Activated gamma-delta T cell (primary cell): ENCODE measurements around the gene CDC45.

Experiments used
- DNase-seq: peaks from one replicate; lab custom pipeline; 2025; lab: John Stamatoyannopoulos, UW

Gene CDC45

DNA sequence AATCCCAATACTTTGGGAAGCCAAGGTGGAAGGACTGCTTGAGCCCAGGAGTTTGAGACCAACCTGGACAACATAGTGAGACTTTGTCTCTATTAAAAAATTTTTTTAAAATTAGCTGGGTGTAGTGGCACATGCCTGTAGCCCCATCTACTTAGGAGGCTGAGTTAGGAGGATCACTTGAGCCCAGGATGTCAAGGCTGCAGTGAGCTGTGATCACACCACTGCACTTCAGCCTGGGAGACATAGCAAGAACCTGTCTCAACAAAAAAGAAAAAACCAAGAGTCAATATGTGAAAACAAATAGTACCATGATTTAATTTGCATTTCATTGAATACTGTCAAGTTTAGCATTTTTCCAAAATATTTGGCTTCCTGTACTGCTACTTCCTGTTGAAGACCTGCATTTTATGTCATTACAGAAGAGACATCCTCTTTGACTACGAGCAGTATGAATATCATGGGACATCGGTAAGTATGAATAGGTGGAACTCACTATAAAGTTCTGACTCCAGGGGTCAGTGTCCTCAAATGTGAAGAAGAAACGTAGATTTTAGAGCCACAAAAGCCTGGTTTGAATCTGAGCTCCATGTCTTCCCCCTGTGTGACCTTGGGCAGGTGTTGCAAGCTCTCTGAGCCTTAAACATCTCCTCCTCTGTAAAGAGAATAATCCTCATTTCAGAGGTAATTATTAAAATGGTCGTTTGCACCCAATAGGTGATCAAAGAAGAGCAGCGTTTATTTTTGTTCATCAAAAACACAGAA lies 16.0 kb downstream of the CDC45 start:
- DNase-seq: no peak

DNA sequence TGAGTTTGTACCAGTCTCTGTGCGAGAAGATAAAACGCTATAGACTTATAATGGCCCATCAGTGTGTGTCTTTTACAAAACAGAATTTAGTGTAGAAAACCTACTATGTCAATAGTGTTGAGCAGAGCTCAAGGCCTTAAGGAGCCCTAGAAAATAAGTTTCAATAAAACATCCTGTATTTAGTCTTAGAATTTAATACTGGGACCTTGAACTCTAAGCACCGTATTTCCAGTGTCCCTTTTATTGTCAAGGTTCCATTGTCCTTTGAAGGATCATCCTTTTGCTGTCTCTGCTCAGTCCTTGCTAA lies 16.6 kb downstream of the CDC45 start:
- DNase-seq: no peak

DNA sequence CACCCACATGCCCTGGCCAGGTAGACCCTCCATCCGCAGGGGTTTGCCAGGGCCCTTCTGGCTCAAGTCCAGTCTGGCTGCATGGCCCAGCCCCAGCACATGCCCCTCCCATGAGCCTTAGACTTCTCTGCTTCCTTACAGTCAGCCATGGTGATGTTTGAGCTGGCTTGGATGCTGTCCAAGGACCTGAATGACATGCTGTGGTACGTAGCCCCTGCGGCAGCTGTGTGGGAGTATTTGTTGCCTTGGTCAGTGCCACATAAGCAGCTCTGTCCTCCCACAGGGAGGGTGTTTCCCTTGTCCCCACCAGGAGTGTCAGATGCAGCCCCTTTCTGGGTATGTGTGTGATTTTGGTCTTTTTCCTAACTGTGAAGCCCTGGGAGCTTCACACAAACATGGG lies 17.5 kb downstream of the CDC45 start:
- no peak for DNase-seq

DNA sequence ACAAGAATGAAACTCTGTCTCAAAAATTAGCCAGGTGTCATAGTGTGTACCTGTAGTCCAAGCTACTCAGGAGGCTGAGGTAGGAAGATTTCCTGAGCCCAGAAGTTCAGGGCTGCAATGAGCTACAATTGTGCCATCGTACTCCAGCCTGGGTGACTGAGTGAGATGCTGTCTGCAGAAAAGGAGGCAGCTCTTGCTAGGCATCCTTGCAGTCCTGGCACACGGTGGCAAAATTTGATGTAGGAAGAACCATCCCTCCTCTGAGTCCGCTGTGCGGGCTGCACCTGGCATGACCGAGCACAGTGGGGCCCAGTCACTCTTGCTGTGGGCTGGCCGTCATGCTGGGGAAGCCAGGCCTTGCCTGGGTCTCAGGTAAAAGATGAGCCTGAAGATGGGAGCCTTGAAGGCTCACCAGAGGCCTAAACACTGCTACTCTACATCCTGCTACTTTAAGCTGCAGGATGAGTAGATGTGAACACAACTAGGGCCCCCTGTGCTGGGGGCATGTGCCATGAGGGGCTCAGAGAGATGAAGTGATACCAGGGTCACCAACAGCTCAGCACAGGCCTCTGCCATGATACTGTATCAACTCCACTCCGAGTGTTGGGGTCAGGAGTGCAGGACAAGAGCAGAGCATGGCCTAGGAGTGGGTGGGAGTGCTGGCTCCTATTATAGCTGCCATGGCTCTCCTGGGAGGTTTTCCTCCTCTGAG lies 18.6 kb downstream of the CDC45 start:
- no peak for DNase-seq

DNA sequence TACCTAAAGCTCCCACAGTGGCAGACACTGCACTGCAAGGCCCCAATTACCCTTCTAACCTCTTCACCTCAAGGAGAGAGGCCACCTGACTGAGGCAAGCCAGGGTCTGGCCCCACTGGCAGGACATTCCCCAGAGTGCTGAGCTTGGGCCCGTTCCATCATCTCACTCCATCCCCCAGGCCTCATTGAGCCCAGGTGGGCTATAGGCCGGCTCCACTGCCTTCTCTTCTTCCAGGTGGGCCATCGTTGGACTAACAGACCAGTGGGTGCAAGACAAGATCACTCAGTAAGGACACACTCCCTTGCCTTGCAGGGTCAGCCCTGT lies 19.1 kb downstream of the CDC45 start:
- no peak for DNase-seq

DNA sequence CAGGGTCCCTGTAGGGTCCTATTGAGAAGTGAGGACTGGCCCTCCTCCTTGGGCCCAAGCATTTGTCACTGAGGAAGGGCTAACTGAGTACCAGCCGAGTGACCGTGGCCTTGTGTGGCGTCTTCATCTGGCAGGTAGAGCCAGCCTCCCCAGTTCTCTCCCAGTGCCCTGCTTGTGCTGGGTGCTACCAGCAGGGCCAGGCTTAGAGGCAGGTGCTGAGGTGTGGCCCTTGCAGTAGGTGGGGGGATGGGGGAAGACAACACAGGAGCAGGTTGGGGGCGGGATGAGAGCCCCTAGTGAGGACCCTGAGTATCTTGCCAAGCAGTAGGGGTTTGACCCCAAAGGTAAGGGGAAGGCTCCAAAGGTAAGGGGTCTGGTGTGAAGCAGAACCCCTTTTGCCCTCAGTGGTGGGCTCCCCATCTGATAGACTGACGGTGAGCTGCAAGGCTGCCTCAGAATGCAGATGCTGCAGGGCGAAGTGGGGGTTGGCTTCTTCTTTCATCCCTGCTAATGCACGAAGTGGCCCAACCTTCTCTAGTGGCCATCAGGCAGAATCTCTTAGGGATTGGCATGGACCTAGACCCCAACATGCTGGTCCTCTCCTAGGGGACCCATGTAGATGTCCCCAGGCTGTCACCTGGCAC lies 19.6 kb downstream of the CDC45 start:
- DNase-seq: no peak

DNA sequence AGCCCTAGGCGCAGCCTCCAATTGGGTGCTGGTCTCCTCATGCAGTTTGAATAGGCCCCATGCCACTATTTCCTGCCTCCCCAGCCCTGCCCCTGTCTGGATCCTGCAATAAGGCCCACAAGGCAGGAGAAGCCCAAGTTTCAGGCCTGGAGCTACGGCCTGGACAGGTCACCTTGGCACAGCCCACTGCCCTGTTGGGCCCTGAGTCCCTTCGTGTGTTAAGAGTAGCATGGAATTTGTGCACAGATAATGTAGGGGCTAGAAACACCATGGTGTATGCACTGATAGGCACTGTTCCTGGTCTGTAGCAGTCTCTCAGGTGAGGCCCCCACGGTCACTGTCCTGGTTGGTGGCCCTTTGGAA lies 20.1 kb downstream of the CDC45 start:
- DNase-seq: no peak

DNA sequence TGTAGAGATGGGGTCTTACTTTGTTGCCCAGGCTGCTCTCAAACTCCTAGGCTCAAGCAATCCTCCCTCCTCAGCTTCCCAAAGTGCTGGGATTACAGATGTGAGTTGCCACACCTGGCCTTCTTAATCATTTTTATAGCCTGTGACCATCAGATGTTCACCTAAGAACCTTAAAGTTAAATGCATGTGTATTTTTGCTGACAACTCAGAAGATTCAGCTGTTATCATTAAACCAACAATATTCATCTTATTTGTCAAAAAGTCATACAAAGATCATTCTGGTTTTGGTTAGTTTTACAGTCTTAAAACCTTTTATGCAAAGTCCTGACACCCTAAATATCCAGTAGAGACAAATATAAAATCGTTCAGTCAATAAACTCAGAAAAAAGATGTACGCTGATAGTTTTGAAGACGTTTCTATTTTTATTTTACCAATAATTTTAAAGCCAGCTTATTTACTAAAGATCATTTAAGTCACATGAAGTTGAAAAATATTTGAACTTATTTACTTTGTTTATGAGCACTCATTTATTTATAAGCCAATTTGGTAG lies 22.3 kb downstream of the CDC45 start:
- DNase-seq: no peak

DNA sequence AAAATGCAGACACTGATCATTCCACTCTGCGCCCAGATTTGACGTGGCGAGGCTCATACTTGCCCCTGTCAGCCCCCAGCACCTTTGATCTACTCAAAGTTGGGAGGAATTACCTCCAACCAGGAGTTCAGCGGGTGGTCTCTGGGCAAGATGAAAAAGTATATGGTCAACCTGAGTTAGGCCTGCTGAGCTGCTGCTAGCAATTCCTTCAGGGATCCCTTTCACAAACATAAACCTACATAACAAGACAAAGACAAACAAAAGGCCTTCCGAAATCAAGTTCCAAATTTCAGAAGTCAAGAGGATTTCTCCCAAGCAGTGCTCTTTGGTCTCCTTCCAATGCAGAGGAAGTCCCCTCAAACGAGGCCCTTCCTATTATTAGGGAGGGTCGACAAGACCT lies 23.6 kb downstream of the CDC45 start:
- DNase-seq: no peak

DNA sequence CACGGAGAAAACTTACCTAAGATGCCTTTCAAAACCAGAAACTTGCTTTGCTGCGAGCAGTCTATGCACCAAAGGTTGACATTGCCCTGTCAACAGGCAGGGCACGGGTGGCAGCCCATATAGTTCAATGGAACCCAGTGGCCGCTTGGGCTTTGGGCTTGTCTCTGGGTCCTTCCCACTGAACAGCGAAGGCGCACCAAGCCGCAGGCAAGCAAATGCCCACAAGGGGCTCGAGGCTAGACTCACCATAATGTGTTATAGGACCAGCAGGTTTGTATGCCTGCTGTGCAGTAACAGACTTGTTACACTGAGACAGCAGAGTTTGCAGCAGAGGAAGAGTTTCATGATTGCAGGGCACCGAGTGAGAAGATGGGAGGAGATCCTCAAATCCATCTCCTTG lies 24.1 kb downstream of the CDC45 start:
- no peak for DNase-seq

DNA sequence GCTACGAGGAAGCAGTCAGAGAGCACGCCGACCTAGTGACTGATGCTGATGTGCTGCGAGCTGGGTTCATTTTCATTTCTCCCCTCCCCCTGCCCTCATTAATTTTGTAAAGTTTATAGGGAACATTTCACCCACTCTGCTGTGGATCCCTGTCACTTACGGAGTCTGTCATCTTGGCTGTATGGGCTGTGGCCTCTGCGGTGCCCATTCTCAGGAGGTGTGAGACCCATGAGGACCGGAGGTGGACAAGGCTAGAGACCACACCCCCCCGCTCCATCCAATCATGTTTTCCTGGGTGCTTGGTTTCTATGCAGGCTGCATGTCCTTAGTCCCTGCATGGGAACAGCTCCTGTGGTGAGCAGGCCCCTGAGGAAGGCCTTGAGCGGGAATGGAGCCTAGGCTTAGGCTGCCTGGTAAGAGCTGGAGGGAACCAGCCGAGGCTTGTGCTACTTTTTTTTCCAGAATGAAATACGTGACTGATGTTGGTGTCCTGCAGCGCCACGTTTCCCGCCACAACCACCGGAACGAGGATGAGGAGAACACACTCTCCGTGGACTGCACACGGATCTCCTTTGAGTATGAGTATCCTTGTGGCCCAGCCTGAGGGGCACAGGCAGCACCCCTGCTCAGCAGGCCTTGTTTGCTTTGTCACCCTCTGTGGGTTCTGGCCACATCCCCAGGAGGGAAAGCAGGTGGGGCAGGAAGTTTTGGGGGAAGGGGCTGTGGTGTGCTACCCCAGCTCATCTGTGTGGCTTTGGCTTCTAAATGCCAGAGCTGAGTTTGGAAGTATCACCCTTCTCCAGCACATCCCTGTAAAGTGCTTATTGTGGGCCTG lies 25.4 kb downstream of the CDC45 start:
- DNase-seq: no peak

DNA sequence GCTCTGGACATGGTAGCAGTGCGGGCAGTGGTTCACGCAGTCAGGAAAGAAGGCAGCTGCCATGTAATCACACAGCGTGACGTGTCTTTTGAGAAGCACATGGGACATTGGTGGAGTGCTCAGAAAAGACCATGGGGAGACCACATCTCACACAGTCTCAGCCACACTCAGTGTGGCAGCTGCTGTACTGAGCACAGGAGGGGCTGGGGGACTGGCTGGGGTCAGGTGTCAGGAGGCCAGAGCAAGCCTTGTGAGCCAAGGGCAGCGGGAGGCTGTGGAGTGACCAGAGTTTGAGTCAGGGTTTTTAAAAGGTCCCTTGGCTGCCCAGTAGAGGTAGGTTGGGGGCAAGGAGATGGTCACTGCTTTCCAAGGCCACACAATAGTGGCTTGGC lies 26.0 kb downstream of the CDC45 start:
- DNase-seq: no peak

DNA sequence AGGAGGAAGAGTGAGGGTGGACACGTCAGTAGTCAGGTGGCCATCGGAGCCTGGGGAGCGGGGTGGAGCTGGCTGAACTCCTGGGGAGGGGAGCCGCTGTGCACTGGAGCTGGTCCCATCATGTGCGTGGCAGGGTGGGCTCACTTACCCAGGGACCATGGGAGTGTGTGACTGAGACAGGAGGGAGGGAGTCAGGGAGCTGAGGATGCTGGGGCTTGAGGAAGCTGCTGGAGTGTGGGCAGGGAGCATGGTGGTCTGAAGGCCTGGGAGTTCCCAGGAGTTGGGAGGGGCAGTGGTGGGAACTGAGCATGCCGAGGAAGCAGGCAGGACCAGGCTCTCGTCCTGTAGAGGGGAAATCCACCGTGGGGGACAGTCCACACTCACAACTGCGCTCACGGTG lies 26.5 kb downstream of the CDC45 start:
- DNase-seq: no peak

DNA sequence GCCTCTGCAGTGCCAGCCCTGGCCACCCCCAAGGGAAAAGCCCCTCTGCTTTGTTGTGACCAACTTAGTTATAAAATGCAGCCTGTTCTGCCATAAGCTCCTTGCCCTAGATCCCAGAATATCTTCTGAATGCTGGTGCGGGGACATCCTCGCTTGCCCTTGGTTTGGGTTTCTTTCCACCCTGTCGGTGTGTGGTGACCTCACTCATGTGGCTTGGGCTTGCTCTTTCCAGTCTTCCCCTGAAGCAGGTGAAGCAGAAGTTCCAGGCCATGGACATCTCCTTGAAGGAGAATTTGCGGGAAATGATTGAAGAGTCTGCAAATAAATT lies 27.8 kb downstream of the CDC45 start:
- DNase-seq: no peak

DNA sequence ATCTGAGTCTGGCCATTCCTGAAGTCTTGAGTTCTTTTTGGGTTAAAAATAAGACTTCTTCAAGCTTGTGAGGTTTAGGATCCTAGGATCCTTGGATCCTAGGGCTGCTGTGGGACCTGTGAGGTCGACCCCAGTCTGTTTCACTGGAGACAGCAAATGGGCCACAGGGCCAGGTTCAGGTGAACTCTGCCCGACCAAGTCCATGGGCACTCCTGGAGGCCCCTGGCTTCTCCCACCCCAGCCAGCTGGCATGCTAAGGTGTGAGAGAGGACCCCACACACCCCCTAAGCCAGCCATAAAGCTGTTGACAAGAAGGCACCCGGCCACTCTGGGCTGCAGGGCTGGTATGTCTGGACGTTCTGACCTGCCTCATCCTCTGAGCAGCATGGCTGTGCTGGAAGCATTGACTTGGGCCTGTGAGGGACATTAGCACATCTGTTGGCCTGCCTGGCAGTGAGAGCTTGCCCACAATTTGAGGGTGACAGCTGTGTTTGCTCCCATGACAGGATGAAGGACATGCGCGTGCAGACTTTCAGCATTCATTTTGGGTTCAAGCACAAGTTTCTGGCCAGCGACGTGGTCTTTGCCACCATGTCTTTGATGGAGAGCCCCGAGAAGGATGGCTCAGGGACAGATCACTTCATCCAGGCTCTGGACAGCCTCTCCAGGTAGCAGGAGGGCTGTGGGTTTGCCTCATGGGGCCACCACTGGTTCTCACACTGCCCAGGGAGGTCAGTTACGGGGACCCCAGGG lies 28.5 kb downstream of the CDC45 start:
- no peak for DNase-seq

DNA sequence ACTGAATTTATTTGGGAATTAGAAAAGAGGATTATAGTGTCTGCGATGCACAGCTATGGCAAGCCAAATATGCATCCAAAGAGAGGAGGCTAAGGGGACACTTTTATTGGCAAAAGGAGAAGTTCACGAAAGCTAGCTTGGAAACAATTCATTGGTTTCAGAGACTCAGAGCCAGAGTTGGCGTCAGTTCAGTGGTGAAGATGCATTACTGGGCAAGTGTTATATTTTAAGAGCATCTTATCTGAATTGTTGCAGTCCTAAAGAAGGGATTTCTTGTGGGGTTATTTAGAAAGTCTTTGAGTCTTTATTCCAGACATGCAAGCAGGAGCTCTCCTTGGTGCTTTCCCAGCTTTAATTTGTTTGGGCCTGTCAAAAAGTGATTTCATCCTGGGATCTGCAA lies 29.5 kb downstream of the CDC45 start:
- no peak for DNase-seq

DNA sequence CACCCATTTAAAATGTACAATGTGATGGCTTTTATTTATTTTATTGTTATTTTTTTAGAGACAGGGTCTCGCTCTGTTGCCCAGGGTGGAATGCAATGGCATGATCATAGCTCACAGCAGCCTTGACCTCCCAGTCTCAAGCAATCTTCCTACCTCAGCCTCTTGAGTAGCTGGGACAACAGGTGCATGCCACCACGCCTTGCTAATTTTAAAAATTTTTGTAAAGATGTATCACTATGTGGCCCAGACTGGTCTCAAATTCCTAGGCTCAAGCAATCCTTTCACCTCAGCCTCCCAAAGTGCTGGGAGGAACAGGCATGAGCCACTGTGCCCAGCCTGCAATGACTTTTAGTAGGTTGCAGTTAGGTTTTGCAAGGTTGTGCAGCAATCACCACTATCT lies 30.2 kb downstream of the CDC45 start:
- no peak for DNase-seq

DNA sequence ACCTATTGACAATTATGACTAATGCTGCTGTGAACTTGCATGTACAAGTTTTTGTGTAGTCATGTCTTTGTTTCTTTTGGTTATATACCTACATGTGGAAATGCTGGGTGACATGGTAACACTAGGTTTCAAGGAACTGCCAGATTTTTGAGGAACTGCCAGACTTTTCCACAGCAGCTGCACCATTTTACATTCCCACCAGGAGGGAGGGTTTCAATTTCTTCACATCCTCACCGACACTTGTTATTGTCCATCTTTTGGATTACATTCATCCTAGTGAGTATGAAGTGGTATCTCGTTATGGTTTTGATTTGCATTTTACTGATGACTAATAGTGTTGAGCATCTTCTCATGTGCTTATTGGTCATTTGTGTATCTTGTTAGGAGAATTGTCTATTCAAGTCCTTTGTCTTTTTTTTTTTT lies 31.2 kb downstream of the CDC45 start:
- no peak for DNase-seq

DNA sequence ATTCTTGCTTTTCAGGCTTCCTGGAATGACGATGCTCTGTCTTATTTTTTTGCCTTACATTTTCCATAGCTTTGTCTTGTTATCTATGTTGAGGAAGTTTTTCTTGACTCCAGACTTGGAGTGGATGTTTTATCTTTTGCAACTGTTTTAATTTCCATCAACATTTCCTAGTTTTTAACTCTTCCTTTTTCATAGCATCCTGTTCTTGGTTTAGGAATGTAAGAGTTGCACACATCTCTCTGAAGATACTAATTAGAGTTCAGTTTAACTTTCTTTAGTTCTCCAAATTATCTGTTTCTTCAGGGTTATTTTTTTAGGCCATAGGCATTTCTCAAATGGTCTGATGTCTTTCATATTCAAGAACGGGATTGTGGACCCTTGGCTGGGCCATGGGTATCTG lies 34.1 kb downstream of the CDC45 start:
- DNase-seq: no peak

DNA sequence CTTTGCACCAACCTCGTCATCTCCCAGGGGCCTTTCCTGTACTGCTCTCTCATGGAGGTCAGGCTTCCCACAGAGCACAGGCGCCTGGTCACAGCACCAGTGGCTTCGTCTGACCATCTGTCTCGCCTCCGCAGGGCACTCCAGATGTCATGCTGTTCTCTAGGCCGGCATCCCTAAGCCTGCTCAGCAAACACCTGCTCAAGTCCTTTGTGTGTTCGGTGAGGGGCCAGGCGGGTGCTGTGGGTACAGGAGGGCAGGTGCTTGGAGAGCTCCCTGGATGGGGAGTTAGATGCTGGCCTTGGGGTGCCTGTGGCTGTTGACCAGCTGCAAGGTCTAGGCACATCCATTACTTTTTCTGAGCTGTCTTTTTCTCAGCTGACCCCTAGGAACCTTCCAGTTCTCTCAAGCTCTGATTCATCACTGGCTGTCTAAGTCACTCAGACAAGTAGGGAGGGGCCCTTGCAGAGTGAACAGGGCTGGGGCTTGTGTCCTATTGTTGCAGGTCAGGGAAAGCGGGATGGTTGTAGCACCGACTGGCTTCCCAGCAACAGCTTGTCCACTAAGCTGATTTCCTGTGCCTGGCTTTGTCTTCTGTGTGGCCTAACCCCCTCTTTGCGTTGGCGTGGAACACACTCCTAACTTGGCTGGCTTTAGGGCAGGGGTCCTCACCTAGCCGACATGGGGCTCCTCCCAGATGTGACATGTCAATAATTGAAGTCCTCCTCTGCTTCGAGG lies 35.3 kb downstream of the CDC45 start:
- no peak for DNase-seq
